HEK293 (cell line): ENCODE data around the gene GNPTAB.
A peak's percentile ranks its signal among the peaks of the same experiment; 100 is the strongest.

Source experiments
- CTCF ChIA-PET: fragments of 350-600 bp; formaldehyde crosslinking; extraction: SDS; loops from one replicate; lab custom pipeline; 2021; ENCODE audit warnings: antibody characterized with exemption; lab: Yijun Ruan, JAX
- POLR2A ChIA-PET: fragments of 300-600 bp; formaldehyde crosslinking; extraction: SDS; loops from one replicate; lab custom pipeline; 2020; ENCODE audit warnings: antibody characterized with exemption, inconsistent platforms; lab: Yijun Ruan, JAX
- H3K27ac ChIP-seq: fragments of 200-500 bp; sonication (Bioruptor generic); 2 replicates; pipeline ENCODE4 v1.5.1; 2014; ENCODE audit warnings: low read depth, low read length, control low read depth, inconsistent platforms; ENCODE audit errors: extremely low read depth
- H3K36me3 ChIP-seq, 2 experiments: fragments of 200-500 bp in 1 of 2; sonication (Bioruptor generic) in 1 of 2; 1 replicate in 1 of 2; 2 replicates in 1 of 2; pipeline ENCODE4 v1.5.1; 2014 to 2017; ENCODE audit warnings: inconsistent platforms in 2 of 2, low read length in 2 of 2; ENCODE audit not compliant: control insufficient read depth in 2 of 2, insufficient read depth in 1 of 2
- H3K4me1 ChIP-seq: fragments of 200-500 bp; sonication (Bioruptor generic); 2 replicates; pipeline ENCODE4 v1.5.1; 2014; ENCODE audit warnings: mild to moderate bottlenecking, low read length, inconsistent platforms; ENCODE audit not compliant: control insufficient read depth, insufficient read depth
- H3K4me3 ChIP-seq: 2 replicates; pipeline ENCODE4 v1.5.1; 2011; ENCODE audit warnings: low read depth, mild to moderate bottlenecking, control low read depth, low read length, moderate library complexity
- H3K9me3 ChIP-seq: fragments of 200-500 bp; sonication (Bioruptor generic); 2 replicates; pipeline ENCODE4 v1.5.1; 2014; ENCODE audit warnings: low read depth, low read length, inconsistent platforms; ENCODE audit not compliant: control insufficient read depth, insufficient read depth
- BCL11B ChIP-seq: fragments of 450-650 bp; formaldehyde crosslinking; IDR thresholded peaks from 2 replicates; pipeline ENCODE4 v1.5.1; 2016; ENCODE audit warnings: low read depth, missing biosample characterization, missing genetic modification characterization
- BCL6B ChIP-seq: fragments of 450-650 bp; formaldehyde crosslinking; IDR thresholded peaks from 2 replicates; pipeline ENCODE4 v1.5.1; 2017; ENCODE audit warnings: missing biosample characterization, missing genetic modification characterization
- HOXA7 ChIP-seq: sonication (generic); formaldehyde crosslinking; IDR thresholded peaks from 2 replicates; pipeline ENCODE4 v1.8.1; 2022; ENCODE audit warnings: missing genetic modification reagents, borderline replicate concordance
- KLF9 ChIP-seq: fragments of 450-650 bp; formaldehyde crosslinking; IDR thresholded peaks from 2 replicates; pipeline ENCODE4 v1.5.1; 2016; ENCODE audit warnings: missing biosample characterization, missing genetic modification characterization, low read depth
- PRDM1 ChIP-seq: fragments of 450-650 bp; formaldehyde crosslinking; IDR thresholded peaks from 2 replicates; pipeline ENCODE4; 2016; ENCODE audit warnings: missing biosample characterization, missing genetic modification characterization
- PRDM2 ChIP-seq: fragments of 450-650 bp; formaldehyde crosslinking; IDR thresholded peaks from 2 replicates; pipeline ENCODE4 v1.5.1; 2016; ENCODE audit warnings: missing biosample characterization, missing genetic modification characterization, borderline replicate concordance
- ZBTB11 ChIP-seq: fragments of 450-650 bp; formaldehyde crosslinking; conservative IDR thresholded peaks from 2 replicates; pipeline ENCODE4 v1.5.1; 2016; ENCODE audit warnings: low read depth, missing biosample characterization, missing genetic modification characterization
- ZBTB8A ChIP-seq: fragments of 450-650 bp; formaldehyde crosslinking; IDR thresholded peaks from 2 replicates; pipeline ENCODE4 v1.5.1; 2016; ENCODE audit warnings: missing biosample characterization, missing genetic modification characterization
- ZNF266 ChIP-seq: fragments of 450-650 bp; formaldehyde crosslinking; IDR thresholded peaks from 2 replicates; pipeline ENCODE4 v1.5.1; 2016; ENCODE audit warnings: missing biosample characterization, missing genetic modification characterization, low read depth
- ZNF561 ChIP-seq: fragments of 450-650 bp; IDR thresholded peaks from 2 replicates; pipeline ENCODE4 v1.5.1; 2018; ENCODE audit warnings: missing biosample characterization, missing genetic modification characterization, borderline replicate concordance
- TF ChIP-seq, protein P1 (sequence below): fragments of 450-650 bp; formaldehyde crosslinking; IDR thresholded peaks from 2 replicates; pipeline ENCODE4 v1.5.1; 2016; ENCODE audit warnings: missing biosample characterization, missing genetic modification characterization

GNPTAB gene

DNA sequence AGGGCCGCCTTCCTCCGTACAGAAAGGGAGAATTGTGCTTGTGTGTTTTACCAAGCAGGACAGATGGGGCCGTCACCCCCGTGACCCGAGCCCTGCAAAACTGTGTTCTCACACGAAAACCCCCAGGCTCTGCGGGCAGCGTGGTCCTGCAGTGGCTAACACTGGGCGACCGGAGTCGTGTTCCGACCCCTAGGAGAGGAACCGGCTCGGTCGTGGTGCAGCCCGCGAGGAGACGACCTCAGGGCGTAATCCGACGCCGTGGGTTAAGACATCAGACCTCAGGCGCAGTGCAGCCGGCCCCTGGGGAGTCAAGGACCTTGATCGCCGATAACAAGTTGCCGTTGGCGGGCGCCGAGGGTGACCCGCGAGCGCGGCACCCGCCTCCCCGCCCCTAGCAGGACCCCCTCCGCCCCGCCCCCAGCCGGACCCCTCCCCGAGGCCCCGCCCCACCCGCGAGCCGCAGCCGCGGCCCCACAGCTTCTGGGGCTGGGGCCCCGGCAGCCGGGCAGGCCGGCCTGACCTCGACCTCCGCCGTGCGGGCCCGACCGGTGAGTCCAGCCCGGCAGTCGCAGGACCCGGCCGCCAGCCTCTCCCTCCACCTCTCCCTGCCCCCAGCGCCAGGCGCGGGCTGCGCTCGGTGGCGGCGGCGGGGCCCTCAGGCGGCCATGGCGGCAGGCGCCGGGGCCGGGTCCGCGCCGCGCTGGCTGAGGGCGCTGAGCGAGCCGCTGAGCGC lies 133.4 kb downstream of the GNPTAB start, which contains the start of gene CHPT1 (continued):
- TF ChIP-seq, protein P1, sequence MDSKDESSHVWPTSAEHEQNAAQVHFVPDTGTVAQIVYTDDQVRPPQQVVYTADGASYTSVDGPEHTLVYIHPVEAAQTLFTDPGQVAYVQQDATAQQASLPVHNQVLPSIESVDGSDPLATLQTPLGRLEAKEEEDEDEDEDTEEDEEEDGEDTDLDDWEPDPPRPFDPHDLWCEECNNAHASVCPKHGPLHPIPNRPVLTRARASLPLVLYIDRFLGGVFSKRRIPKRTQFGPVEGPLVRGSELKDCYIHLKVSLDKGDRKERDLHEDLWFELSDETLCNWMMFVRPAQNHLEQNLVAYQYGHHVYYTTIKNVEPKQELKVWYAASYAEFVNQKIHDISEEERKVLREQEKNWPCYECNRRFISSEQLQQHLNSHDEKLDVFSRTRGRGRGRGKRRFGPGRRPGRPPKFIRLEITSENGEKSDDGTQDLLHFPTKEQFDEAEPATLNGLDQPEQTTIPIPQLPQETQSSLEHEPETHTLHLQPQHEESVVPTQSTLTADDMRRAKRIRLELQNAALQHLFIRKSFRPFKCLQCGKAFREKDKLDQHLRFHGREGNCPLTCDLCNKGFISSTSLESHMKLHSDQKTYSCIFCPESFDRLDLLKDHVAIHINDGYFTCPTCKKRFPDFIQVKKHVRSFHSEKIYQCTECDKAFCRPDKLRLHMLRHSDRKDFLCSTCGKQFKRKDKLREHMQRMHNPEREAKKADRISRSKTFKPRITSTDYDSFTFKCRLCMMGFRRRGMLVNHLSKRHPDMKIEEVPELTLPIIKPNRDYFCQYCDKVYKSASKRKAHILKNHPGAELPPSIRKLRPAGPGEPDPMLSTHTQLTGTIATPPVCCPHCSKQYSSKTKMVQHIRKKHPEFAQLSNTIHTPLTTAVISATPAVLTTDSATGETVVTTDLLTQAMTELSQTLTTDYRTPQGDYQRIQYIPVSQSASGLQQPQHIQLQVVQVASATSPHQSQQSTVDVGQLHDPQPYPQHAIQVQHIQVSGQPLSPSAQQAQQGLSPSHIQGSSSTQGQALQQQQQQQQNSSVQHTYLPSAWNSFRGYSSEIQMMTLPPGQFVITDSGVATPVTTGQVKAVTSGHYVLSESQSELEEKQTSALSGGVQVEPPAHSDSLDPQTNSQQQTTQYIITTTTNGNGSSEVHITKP (tag by site-specific recombination): peak; percentile 69
- TF ChIP-seq PRDM2 (no peak), ZNF561 (tag by site-specific recombination) (0 out of 2 replicates have a peak, but pooled peaks have one; percentile 11), ZNF266 (tag by site-specific recombination) (no peak), HOXA7 (CRISPR knock-in tag) (no peak), ZBTB8A (peak; percentile 72), ZBTB11 (tag by site-specific recombination) (no peak), KLF9 (no peak), BCL11B (tag by site-specific recombination) (peak; percentile 65; the same call in 1 of the 2 replicates)

DNA sequence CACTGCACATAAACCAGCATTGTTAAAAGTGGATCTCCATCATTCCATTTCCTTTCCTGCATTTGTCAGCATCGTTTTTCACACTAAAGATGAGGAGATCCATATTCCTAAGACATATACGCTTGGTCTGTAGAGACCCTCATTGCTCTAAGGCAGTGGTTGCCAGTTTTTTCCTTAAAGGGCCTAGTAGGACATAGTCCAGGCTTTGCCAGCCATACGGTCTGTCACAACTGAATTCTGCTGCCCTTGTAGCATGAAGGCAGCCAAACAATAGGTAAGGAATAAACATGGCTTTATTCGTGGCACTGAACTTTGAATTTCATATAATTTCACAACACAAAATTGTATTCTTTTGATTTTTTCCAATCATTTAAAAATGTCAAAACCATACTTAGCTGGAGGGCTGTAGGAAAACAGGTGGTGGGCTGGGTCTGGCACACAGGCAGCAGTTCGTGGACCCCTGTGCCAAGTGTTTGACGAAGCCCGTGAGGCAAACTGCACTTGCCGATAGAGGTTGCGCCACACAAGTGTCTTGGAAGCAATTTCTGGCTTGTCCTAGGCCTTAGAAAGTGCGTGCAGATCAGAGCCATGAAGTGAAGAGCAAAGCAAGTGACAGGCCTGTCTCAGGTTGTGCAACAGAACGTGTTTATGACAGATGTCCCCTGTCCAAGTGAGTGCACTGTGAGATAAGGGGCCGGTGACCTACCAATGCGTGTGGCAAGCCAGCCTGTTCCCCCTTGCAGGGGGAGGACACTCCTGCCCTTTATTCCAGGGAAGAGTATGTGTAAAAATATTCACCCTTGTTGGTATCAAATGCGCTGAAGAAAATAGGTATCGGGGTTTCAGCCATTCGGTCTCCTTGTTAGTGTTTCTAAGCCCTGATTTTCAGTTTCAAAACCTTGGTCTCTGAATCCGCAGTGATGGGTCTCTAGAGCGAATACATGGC lies 134.2 kb downstream of the GNPTAB start:
- POLR2A ChIA-PET: no interaction called here
- Histone ChIP-seq H3K36me3 (no peaks in the 10 kb centered on the region), H3K9me3 (no peaks in the 10 kb centered on the region), H3K4me1 (0 out of 2 replicates have a peak, but pooled peaks cover 4% of the 10 kb centered on the region), H3K4me3 (peak overlapping the region; percentile 69), H3K27ac (peak overlapping the region; percentile 65; the same call in 1 of the 2 replicates)
- TF ChIP-seq BCL6B (tag by site-specific recombination) (no peak), PRDM1 (tag by site-specific recombination) (peak; percentile 53)
- CTCF ChIA-PET: no interaction called here
